GM18868 (cell line): Measurements from ENCODE around the gene DHRSX.
"Not testable (repeated sequence)": the region's sequence is repeated elsewhere in the genome, so short reads cannot be mapped to it uniquely, and the experiment has no call there.

Source experiments
- ATAC-seq: cut with Tn5 transposase; IDR thresholded peaks from one replicate; pipeline ENCODE4 v1.9.1; 2021; ENCODE audit warnings: mild to moderate bottlenecking, moderate library complexity; ENCODE audit not compliant: unreplicated experiment

The DHRSX gene

GRCh38 chrX:2376166-2376565, 124.6 kb downstream of the DHRSX start:
- ATAC-seq: no peak

- no peak for ATAC-seq
Measured at GRCh38 chrX:2374086-2374485, 126.7 kb downstream of the DHRSX start.

GRCh38 chrX:2373615-2374014, 127.2 kb downstream of the DHRSX start:
- no peak for ATAC-seq

- ATAC-seq: no peak
Measured at GRCh38 chrX:2371026-2371711, 129.6 kb downstream of the DHRSX start.

GRCh38 chrX:2370456-2370855, 130.3 kb downstream of the DHRSX start:
- ATAC-seq: no peak

- ATAC-seq: no peak
Measured at GRCh38 chrX:2369206-2369605, 131.6 kb downstream of the DHRSX start.

- ATAC-seq: no peak
Measured at GRCh38 chrX:2360731-2361130, 140.0 kb downstream of the DHRSX start.

- not testable (repeated sequence) for ATAC-seq
Measured at GRCh38 chrX:2359522-2359921, 141.3 kb downstream of the DHRSX start.

- no peak for ATAC-seq
Measured at GRCh38 chrX:2351999-2352995, 148.5 kb downstream of the DHRSX start.

- ATAC-seq: no peak
Measured at GRCh38 chrX:2351321-2351720, 149.5 kb downstream of the DHRSX start.

GRCh38 chrX:2350703-2351102, 150.1 kb downstream of the DHRSX start:
- ATAC-seq: not testable (repeated sequence)

- not testable (repeated sequence) for ATAC-seq
Measured at GRCh38 chrX:2350036-2350435, 150.7 kb downstream of the DHRSX start.

GRCh38 chrX:2348211-2348610, 152.6 kb downstream of the DHRSX start:
- no peak for ATAC-seq

- ATAC-seq: no peak
Measured at GRCh38 chrX:2346158-2346557, 154.6 kb downstream of the DHRSX start.

GRCh38 chrX:2345562-2345961, 155.2 kb downstream of the DHRSX start:
- no peak for ATAC-seq

- no peak for ATAC-seq
Measured at GRCh38 chrX:2343413-2343812, 157.4 kb downstream of the DHRSX start.

- no peak for ATAC-seq
Measured at GRCh38 chrX:2342874-2343273, 157.9 kb downstream of the DHRSX start.

- no peak for ATAC-seq
Measured at GRCh38 chrX:2342281-2342688, 158.5 kb downstream of the DHRSX start.

- ATAC-seq: no peak
Measured at GRCh38 chrX:2340991-2341390, 159.8 kb downstream of the DHRSX start.

GRCh38 chrX:2336181-2336580, 164.6 kb downstream of the DHRSX start:
- no peak for ATAC-seq

- ATAC-seq: no peak
Measured at GRCh38 chrX:2334237-2334636, 166.5 kb downstream of the DHRSX start.

GRCh38 chrX:2332252-2332651, 168.5 kb downstream of the DHRSX start:
- ATAC-seq: no peak
